ENCODE measurements around the gene RAB19.
A peak's percentile ranks its signal among the peaks of the same experiment; 100 is the strongest.
"Not testable (repeated sequence)": the region's sequence is repeated elsewhere in the genome, so short reads cannot be mapped to it uniquely, and the experiment has no call there.

Gene RAB19

DNA sequence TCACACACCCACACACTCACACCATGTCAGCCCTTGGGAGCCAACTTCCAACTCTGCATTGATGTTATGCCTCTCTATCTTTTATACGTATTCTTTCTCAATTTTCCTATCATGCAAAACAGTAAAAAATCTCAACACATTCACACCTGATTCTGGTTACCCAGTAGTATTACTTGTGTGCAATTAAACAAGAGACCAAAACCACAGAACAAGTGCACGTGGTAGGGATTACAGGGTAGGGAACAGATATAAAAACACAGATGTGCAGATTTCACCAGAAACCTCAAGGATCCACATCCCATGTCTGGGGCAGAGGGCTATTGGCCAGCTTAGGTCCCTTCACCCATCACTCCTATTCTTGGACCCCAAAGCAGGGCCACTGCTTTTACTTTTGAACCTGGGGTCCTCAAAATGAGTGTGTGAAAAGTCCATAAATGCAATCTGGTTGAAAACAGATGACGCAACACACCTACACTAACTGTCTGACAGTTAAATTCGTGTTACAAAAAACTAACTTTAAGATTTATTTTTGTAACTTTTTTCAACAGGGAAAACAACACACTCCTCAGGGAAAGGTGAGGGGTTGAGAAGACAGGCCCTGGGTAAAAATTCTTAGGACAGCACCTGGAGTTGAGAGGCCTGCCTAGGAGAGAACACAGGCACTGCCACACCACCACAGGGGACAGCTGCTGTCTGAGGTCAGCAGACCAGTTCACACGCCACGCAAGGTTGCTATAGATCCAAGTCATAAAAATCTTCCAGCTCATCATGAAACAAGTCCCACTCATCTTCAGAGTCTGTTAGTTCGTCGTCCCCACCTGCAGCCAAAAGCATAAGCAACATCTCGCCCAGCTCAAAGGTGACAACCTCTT is 50.2 kb downstream of the RAB19 start:
- not testable (repeated sequence) for DNase-seq

DNA sequence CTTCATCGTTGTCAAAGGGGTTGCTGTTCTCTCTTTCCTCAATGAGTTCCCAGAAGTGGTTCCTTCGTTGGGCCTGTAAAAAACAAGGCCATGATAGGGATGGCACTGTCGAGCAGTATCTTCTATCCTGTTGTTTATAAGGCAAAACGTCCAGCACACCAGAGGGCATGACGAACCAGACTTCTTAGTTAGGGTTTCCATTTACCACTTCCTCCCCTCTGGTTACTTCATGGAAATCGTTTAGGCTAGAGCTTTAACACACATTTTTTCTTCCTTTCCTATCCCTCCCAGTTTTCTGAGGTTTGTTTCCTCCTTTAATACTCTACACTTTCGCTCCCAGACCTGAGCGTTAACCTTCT is 50.8 kb downstream of the RAB19 start:
- no peak for DNase-seq

DNA sequence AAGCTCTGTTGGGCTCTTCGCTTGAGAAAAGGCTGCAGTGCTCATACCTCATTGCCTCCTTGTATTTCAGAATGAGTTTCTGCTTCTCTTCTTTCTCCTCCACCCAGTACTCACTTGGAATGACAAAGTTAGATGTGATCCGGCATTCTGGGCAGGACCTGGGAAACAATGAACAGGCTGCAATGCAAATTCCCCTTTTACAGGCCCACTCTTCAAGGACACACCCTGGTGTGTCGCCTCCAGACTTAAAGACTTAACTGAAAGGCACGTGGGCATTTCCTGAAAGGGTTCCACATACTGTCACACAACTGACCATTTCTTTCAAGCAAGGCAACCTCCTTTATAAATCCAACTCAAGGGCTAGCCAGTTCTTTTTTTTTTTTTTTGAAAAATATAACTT is 51.9 kb downstream of the RAB19 start:
- DNase-seq: no peak

DNA sequence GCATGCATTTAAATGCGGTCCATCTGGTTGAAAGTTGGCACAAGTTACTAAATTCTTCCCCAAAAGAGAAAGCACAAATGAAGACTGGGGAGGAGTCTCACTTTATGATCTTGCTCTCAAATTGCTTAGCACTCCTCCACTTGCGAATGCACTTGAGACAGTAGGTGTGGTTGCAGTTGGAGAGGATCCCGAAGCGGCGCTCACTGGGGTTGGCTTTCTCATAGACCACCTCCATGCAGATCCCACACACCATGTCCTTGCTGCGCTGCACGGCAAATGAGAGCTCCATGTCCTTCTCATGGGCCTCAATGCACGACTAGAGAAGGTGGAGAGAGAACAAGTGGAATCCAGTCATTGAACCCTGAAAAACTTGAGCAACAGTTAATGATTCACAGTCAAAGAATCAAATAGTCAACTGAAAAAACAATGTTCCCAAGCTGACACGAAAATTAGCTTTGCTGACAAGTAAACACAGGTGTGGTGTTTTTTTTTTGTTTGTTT is 52.7 kb downstream of the RAB19 start:
- peak; percentile 29 for DNase-seq

DNA sequence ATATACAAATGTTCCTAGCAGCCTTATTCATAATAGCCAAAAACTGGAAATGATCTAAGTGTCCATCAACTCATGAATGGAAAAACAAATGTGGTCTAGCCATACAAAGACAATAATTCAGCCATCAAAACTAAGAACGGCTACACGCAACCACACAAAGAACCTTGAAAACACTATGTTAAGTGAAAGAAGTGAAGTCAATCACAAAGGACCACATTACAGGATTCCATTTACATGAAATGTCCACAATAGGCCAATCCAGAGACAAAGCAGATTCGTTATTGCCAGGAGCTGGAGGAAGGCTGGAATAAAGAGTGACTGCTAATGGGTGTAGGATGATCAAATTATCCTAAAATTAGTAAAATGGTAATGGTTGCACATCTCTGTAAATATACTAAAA is 54.3 kb downstream of the RAB19 start:
- DNase-seq: no peak

DNA sequence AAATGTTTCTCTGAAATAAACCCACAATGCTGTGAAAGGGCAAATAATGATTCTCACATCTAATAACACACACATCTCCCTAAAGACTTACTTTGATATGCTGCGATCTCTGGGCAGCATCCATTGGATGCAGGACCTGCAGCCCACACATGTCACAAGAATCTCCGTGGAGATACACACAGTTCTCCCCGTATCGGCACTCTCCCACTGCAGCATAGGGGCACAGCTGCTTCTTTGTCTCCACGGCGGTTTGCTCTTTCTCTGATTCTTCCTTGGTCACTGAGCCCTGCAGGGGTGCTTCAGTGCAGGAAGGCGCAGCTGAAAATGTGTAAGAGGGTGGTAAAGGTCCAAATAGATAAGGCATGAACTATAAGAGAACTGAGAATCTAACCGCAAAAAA is 55.1 kb downstream of the RAB19 start:
- DNase-seq: no peak

DNA sequence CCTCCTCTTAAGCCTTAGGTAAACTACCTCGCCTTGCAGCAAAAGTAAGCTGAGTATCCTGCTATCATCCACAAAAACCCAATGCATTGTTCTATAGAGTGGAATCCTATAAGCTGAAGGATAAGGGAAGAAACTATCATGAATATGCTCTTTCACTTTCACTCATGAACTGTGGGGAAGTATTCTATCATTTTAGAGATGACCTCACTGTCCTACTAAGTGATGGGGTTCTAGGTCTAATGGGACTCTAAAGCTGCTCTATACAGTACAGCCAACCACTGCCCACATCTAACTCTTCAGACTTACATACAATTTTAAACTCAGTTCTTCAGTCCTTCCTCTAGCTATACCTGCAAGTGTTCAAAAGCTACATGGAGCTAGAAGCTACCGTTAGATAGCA is 59.3 kb downstream of the RAB19 start:
- DNase-seq: no peak

DNA sequence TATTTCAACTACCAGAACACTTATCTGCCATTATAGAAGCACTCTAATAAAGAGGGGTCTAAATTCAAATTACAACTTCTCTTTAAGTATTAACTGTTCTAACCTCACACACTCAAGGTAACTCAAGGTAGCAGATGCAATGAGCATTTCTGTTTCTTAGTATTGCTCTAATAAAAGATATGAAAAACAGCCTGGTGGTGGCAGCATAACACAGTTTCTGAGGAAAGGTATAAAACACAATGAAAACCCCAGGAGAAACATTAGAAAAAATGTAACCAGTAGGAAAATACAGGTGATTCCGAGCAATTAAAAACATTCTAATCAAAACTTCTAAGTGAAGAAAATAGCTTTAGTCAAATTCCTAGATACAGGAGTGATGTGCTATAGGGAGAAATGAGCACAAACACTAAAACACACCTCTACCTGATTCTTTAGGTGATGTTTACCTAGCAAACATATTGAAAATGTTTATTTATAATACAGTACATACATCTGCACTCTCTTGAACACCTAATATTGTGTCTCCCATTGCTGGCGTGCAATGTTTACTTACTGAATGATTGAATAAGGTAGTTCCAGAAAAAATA is 72.0 kb downstream of the RAB19 start:
- DNase-seq: peak; percentile 90

DNA sequence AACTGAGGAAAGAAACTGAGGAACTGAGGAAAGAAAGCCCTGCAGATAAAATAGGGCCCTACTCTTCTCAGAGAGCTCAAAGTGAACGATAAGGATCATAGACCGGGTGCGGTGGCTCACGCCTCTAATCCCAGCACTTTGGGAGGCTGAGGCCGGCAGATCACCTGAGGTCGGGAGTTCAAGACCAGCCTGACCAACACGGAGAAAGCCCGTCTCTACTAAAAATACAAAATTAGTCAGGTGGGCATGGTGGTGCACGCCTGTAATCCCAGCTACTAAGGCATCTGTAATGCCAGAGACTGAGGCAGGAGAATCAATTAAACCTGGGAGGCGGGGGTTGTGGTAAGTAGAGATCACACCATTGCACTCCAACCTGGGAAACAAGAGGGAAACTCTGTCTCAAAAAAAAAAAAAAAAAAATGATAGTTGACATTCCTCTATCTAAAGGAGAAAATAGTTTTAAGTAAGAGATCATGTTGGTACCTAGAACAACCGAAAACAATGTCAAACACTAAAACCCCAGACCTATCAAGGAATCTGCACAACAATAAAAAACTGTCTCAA is 72.9 kb downstream of the RAB19 start:
- DNase-seq: no peak

Measured in DMS53 (cell line).